Activated naive CD4-positive, alpha-beta T cell (primary cell): Measurements from ENCODE around the gene DYRK1B.
"Not testable (repeated sequence)": the region's sequence is repeated elsewhere in the genome, so short reads cannot be mapped to it uniquely, and the experiment has no call there.

Experiments
- DNase-seq, 4 experiments: peaks; one replicate each; lab custom pipeline; 2025; lab: John Stamatoyannopoulos, UW

DYRK1B gene

DNA sequence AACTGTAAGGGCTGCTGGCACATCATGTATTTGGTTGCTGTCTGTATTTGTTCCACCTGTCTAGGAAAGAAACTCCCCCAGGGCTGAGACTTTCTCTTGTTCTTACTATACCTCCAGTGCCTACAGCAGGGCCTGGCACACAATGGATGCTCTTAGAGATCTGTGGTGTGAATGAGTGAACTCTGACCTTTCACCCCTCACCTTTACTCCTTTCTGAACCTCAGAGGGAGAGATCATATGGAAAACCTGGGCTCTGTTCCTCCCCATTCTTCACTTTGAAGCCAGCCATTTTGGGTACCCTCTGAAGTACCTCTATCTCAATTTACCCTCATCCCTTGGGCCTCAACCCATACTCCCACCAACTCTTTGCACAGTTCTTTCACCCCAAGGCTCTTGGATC lies 3.1 kb downstream of the DYRK1B start:
- DNase-seq: no peak

DNA sequence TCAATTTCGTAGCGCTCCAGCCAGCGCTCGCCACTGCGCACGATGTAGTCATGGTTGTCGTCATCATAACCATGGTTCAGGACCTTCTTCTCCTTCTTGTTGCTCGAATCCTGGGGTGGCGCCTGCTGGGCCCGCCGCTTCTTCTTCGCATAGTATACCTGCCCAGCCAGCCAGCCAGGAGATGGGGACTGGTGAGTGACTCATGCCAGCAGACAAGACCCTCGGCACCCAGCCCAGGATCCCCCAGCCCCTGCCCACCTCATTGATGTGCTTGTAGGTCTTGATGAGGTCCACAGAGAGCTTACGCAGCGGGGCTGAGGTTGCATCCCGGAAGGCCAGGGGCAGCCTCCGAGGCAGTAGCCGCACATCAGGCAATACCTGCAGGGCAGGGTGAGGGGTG lies 3.6 kb downstream of the DYRK1B start:
- no peak for DNase-seq

DNA sequence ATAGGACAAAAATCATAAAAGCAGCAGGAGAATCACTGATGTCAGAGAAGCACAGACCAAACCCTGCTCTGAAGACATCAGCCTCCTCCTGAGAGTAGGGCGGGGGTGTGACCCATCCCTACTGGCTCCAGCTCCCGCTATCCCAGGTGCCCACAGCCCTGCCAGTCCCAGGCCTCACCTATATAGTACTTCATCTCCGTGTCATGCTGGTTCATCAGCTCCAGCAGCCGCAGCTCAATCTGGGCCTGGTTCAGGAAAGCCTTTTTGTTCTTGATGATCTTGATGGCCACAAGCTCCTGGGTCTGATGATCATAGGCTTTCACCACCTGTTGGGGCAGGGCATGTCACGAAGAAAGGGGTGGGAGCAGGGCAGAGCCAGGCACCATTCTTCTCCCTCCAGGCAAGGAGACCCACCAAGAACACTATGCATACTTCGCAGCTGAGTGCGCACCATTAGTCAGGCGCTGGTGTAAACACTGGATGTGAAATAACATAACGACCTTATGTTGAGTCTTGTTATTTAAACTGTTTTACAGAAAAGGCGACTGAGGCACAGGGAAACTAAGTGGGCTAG lies 4.2 kb downstream of the DYRK1B start:
- no peak for DNase-seq

DNA sequence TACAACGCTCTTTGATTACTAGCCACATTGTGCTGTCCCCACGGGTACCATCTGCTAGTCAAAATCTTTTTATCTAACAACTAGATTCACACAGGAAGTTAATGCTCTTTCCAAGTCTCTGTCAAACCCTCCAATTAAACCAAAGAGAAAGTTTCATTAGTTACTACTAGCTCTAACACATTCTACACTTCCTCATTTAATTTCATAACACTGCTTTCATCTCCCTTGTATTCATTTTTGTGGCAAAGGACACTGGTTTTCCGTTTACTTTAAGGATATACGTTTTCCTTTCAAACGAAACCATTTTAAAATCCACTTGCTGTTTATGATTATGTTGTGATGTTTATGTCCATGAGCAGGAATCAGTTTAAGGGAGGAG lies 5.3 kb downstream of the DYRK1B start:
- DNase-seq: no peak

GRCh38 chr19:39828015-39828653 lies 5.8 kb downstream of the DYRK1B start:
- no peak for DNase-seq

GRCh38 chr19:39827216-39827615 lies 6.7 kb downstream of the DYRK1B start:
- DNase-seq: no peak

- DNase-seq: no peak
Observed at GRCh38 chr19:39826311-39826945, 7.5 kb downstream of the DYRK1B start.

DNA sequence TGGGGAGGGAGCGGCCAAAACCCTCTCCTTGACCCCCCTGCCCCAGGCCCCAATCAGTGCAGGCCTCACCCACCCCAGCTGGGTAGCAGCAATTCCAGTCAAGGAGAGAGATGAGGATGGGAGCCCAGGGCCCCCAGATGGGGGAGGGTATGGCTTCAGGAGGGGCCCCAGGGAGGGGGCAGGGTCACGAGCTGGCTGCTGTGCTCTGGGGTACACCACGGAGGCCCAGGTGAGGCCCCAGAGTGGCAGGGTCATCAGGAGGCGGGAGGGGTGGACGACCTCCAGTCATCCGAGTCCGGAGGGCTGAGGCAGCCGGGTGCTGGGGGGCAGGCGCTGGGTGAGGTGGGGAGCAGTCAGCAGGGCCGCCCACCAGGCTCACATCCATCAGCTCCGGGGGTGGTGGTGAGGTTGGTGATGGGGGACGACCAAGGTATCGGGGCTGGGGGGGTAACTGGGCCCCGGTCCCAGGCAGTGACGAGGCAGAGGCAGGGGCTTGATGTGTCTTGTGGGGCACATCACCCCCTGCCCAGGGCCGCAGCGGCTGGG lies 8.4 kb downstream of the DYRK1B start:
- no peak for DNase-seq

DNA sequence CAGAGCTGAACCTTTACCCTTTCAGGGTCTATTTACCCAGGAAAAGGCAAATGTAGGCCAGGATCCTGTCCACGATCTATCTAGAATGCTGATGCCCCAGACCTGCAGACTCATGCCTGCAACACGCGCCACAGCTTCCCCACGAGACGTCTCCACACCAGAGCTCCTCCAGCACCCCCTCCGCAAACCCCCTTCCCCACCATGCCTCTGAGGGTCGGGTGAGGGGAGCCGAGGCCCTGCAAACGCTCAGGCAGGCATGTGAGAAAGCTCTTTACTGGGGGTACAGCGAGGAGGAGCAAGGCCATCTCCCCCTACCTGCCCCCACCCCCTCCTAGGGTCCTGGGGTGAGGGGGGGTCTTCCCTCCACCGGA lies 8.9 kb downstream of the DYRK1B start:
- DNase-seq: no peak

GRCh38 chr19:39824143-39825092 lies 9.5 kb downstream of the DYRK1B start:
- peak; percentile 49 to 76 (median 60) for DNase-seq

DNA sequence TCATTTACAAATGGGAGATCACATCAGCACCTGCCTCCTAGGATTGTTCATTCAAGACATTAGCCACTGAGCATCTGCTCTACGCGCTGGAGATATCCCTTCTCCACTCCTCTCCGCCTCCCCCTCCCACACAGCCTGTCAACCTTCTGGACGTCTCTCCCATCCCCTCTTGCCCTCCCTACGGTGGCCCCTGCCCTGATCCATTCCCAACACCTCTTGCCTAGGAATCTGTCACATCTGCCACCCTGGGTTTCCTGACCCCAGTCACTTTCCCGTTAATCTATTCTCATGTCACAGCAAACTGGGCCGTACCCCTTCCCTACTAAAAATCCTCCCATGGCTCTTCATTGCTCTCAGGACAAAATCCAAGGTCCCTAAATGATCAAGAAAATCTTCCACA lies 10.3 kb downstream of the DYRK1B start:
- DNase-seq: no peak

GRCh38 chr19:39820696-39821095 lies 13.3 kb downstream of the DYRK1B start:
- no peak for DNase-seq

GRCh38 chr19:39819786-39820185 lies 14.2 kb downstream of the DYRK1B start:
- no peak for DNase-seq

- no peak for DNase-seq
Observed at GRCh38 chr19:39818626-39819097, 15.3 kb downstream of the DYRK1B start.

GRCh38 chr19:39817888-39818561 lies 15.9 kb downstream of the DYRK1B start:
- no peak for DNase-seq

- no peak for DNase-seq
Observed at GRCh38 chr19:39816287-39817048, 17.5 kb downstream of the DYRK1B start.

DNA sequence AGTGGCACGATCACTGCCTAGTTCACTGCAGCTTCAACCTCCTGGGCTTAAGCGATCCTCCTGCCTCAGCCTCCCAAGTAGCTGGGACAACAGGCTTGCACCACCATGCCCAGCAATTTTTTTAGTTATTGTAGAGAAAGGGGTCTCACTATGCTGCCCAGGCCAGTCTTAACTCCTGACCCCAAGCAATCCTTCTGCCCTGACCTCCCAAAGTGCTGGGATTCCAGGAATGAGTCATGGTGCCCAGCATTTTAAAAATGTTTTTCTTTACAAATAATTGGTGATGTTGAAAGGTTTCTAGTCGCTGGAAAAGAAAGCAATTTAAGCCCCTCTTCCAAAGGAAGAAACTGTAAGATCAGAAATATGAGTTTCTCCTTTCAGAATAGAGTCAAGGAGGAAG lies 19.4 kb downstream of the DYRK1B start:
- DNase-seq: no peak

- DNase-seq: not testable (repeated sequence)
Observed at GRCh38 chr19:39814111-39814510, 19.9 kb downstream of the DYRK1B start.

- no peak for DNase-seq
Observed at GRCh38 chr19:39813264-39813993, 20.5 kb downstream of the DYRK1B start.

GRCh38 chr19:39811064-39811463 lies 22.9 kb downstream of the DYRK1B start:
- no peak for DNase-seq
